ENCODE results near the gene KREMEN1. TPM values are rescaled to one million over a fixed set of nuclear protein-coding genes. Genes with fewer than 3 reads are reported as not detected.
A peak's percentile ranks its signal among the peaks of the same experiment; 100 is the strongest.

KREMEN1 gene
- total RNA-seq, 1 experiment from 2014 or later, result 31.9 TPM

GRCh38 chr22:29032584-29032983 is 40.3 kb upstream of the KREMEN1 start:
- TF ChIP-seq, protein P1, sequence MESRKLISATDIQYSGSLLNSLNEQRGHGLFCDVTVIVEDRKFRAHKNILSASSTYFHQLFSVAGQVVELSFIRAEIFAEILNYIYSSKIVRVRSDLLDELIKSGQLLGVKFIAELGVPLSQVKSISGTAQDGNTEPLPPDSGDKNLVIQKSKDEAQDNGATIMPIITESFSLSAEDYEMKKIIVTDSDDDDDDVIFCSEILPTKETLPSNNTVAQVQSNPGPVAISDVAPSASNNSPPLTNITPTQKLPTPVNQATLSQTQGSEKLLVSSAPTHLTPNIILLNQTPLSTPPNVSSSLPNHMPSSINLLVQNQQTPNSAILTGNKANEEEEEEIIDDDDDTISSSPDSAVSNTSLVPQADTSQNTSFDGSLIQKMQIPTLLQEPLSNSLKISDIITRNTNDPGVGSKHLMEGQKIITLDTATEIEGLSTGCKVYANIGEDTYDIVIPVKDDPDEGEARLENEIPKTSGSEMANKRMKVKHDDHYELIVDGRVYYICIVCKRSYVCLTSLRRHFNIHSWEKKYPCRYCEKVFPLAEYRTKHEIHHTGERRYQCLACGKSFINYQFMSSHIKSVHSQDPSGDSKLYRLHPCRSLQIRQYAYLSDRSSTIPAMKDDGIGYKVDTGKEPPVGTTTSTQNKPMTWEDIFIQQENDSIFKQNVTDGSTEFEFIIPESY (IDR thresholded peaks at IDR 0.05; ENCODE audit: extremely low read depth, insufficient replicate concordance, low read length), result no peak
- TF ChIP-seq YY1 (IDR thresholded peaks at IDR 0.05; ENCODE audit: extremely low read depth, insufficient replicate concordance, low read depth, low read length) (no peak), CBX3 (IDR thresholded peaks at IDR 0.05; ENCODE audit: low read depth) (no peak), SRF (IDR thresholded peaks at IDR 0.05; ENCODE audit: low read depth) (no peak), EZH2 (IDR thresholded peaks at IDR 0.05) (no peak), ZFX (IDR thresholded peaks at IDR 0.05) (no peak), POLR2AphosphoS5 (IDR thresholded peaks at IDR 0.05; ENCODE audit: low read depth, low read length) (no peak), SIN3A (IDR thresholded peaks at IDR 0.05; ENCODE audit: low read depth) (no peak), POLR2A (IDR thresholded peaks at IDR 0.05; ENCODE audit: borderline replicate concordance, extremely low read depth, insufficient read depth, insufficient read length) (no peak), SP1 (IDR thresholded peaks at IDR 0.05; ENCODE audit: low read depth) (no peak), RAD21 (IDR thresholded peaks at IDR 0.05; ENCODE audit: low read depth) (no peak), ELF1 (IDR thresholded peaks at IDR 0.05; ENCODE audit: borderline replicate concordance, low read depth) (no peak), EZH2phosphoT487 (IDR thresholded peaks at IDR 0.05; ENCODE audit: borderline replicate concordance) (no peak), TCF7L2 (IDR thresholded peaks at IDR 0.05; ENCODE audit: borderline replicate concordance, extremely low read depth, insufficient read depth, insufficient read length) (no peak), JUND (IDR thresholded peaks at IDR 0.05) (no peak)
- TF ChIP-seq, protein P2, sequence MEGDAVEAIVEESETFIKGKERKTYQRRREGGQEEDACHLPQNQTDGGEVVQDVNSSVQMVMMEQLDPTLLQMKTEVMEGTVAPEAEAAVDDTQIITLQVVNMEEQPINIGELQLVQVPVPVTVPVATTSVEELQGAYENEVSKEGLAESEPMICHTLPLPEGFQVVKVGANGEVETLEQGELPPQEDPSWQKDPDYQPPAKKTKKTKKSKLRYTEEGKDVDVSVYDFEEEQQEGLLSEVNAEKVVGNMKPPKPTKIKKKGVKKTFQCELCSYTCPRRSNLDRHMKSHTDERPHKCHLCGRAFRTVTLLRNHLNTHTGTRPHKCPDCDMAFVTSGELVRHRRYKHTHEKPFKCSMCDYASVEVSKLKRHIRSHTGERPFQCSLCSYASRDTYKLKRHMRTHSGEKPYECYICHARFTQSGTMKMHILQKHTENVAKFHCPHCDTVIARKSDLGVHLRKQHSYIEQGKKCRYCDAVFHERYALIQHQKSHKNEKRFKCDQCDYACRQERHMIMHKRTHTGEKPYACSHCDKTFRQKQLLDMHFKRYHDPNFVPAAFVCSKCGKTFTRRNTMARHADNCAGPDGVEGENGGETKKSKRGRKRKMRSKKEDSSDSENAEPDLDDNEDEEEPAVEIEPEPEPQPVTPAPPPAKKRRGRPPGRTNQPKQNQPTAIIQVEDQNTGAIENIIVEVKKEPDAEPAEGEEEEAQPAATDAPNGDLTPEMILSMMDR (IDR thresholded peaks at IDR 0.05 in 2 of 3, conservative IDR thresholded peaks at IDR 0.05 in 1 of 3; ENCODE audit: borderline replicate concordance in 1 of 3, insufficient read depth in 1 of 3, low read depth in 2 of 3, low read length in 2 of 3), result no peak
- TF ChIP-seq, protein P3, sequence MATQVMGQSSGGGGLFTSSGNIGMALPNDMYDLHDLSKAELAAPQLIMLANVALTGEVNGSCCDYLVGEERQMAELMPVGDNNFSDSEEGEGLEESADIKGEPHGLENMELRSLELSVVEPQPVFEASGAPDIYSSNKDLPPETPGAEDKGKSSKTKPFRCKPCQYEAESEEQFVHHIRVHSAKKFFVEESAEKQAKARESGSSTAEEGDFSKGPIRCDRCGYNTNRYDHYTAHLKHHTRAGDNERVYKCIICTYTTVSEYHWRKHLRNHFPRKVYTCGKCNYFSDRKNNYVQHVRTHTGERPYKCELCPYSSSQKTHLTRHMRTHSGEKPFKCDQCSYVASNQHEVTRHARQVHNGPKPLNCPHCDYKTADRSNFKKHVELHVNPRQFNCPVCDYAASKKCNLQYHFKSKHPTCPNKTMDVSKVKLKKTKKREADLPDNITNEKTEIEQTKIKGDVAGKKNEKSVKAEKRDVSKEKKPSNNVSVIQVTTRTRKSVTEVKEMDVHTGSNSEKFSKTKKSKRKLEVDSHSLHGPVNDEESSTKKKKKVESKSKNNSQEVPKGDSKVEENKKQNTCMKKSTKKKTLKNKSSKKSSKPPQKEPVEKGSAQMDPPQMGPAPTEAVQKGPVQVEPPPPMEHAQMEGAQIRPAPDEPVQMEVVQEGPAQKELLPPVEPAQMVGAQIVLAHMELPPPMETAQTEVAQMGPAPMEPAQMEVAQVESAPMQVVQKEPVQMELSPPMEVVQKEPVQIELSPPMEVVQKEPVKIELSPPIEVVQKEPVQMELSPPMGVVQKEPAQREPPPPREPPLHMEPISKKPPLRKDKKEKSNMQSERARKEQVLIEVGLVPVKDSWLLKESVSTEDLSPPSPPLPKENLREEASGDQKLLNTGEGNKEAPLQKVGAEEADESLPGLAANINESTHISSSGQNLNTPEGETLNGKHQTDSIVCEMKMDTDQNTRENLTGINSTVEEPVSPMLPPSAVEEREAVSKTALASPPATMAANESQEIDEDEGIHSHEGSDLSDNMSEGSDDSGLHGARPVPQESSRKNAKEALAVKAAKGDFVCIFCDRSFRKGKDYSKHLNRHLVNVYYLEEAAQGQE (IDR thresholded peaks at IDR 0.05; ENCODE audit: low read depth), result no peak
- TF ChIP-seq, protein P4, sequence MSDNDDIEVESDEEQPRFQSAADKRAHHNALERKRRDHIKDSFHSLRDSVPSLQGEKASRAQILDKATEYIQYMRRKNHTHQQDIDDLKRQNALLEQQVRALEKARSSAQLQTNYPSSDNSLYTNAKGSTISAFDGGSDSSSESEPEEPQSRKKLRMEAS (IDR thresholded peaks at IDR 0.05), result no peak
- Histone ChIP-seq H3K9me2 (ENCODE audit: insufficient read depth) (no peaks in the 10 kb centered on the region), H3K27ac (ENCODE audit: low read depth, low read length) (peak overlapping the region; percentile 97), H3K4me1 (ENCODE audit: control insufficient read depth in 1 of 2, insufficient read depth in 2 of 2, low read length in 2 of 2) (peaks cover 56 to 69% of the 10 kb centered on the region in 2 experiments), H3K4me2 (ENCODE audit: low read length) (peak overlapping the region; percentile 80), H3K9me3 (ENCODE audit: control insufficient read depth in 1 of 2, insufficient read depth in 1 of 2, low read depth in 1 of 2, low read length in 2 of 2) (no peaks in the 10 kb centered on the region), H3K27me3 (ENCODE audit: insufficient read depth, low read length) (no peaks in the 10 kb centered on the region), H3K9ac (ENCODE audit: low read length) (peak overlapping the region; percentile 68), H2AFZ (ENCODE audit: low read depth, low read length, poor library complexity, severe bottlenecking) (no peak overlapping the region), H3K36me3 (ENCODE audit: control insufficient read depth in 1 of 2, insufficient read depth in 2 of 2, low read length in 2 of 2) (no peaks in the 10 kb centered on the region), H3K4me3 (replicated peaks in 1 of 2; ENCODE audit: low read depth in 1 of 2, low read length in 2 of 2) (peak overlapping the region in 1 of 2 experiments; percentile 57; a peak in 2 of 4 replicates), H3K79me2 (ENCODE audit: insufficient read depth, low read length) (peaks cover 15% of the 10 kb centered on the region; the same call in 1 of the 2 replicates), H4K20me1 (ENCODE audit: insufficient read depth) (no peaks in the 10 kb centered on the region)
- ChIA-PET POLR2A (no interaction called here), CTCF (interaction anchor here (1.0 kb wide), 1 partner anchor 8 kb away, joined by 4 read pairs; no protein-coding TSS in a partner anchor), RAD21 (ENCODE audit: low non-redundant PET in 1 of 2, low total read pairs in 2 of 2, uncharacterized antibody in 2 of 2, unreplicated experiment in 2 of 2) (interaction anchor here in 1 of 2 experiments (2.0 kb wide), 1 partner anchor 149 kb away, joined by 5 read pairs; the partner anchor contains the start of gene ZNRF3)
- DNase-seq (ENCODE audit: low read depth, low spot score) (no peak), ATAC-seq (no peak)
- BruUV-seq (replicated peaks), result no TSS peak
- intact Hi-C loops (cut with micrococcal nuclease), result no loop called here
